Measurements from ENCODE around the gene KCNQ1.

Gene KCNQ1

GRCh38 chr11:2458321-2458720 lies 13.5 kb downstream of the KCNQ1 start:
- Histone ChIP-seq H3K4ac (ENCODE audit: low read depth in 1 of 2, low read length in 2 of 2) (no peak overlapping the region), H2AFZ (ENCODE audit: low read depth, low read length) (no peak overlapping the region), H3K18ac (ENCODE audit: low read depth in 1 of 2, low read length in 2 of 2) (no peak overlapping the region), H3K4me1 (ENCODE audit: control insufficient read depth, insufficient read depth, low read depth, low read length) (no peaks in the 10 kb centered on the region), H2BK120ac (ENCODE audit: low read depth, low read length) (no peak overlapping the region), H3K79me1 (replicated peaks; ENCODE audit: low read length, poor library complexity, severe bottlenecking) (no peaks in the 10 kb centered on the region), H3K9me3 (ENCODE audit: control insufficient read depth, low read length) (peaks cover 3% of the 10 kb centered on the region), H3K23ac (ENCODE audit: low read length in 2 of 2) (no peak overlapping the region), H3K4me2 (ENCODE audit: low read length, poor library complexity, severe bottlenecking) (no peak overlapping the region), H3K27me3 (ENCODE audit: control insufficient read depth in 1 of 2, insufficient read depth in 1 of 2, low read length in 2 of 2) (peaks cover 32 to 38% of the 10 kb centered on the region in 2 experiments), H2BK15ac (ENCODE audit: low read depth, poor library complexity, severe bottlenecking) (no peak overlapping the region), H2BK5ac (ENCODE audit: low read depth, low read length, poor library complexity, severe bottlenecking) (no peak overlapping the region), H3K36me3 (ENCODE audit: control insufficient read depth in 1 of 2, insufficient read depth in 2 of 2, low read depth in 1 of 2, low read length in 2 of 2) (no peaks in the 10 kb centered on the region), H2AK5ac (ENCODE audit: low read length, severe bottlenecking) (no peak overlapping the region), H2BK12ac (ENCODE audit: low read length in 2 of 2) (no peak overlapping the region), H3K14ac (ENCODE audit: low read length in 2 of 2) (no peak overlapping the region), H3K9ac (ENCODE audit: low read length) (no peak overlapping the region), H4K8ac (ENCODE audit: low read length) (no peak overlapping the region), H3K27ac (ENCODE audit: low read length, poor library complexity, severe bottlenecking) (no peak overlapping the region), H3K4me3 (ENCODE audit: insufficient read depth in 1 of 2, low read depth in 1 of 2, low read length in 2 of 2) (no peak overlapping the region), H4K91ac (ENCODE audit: low read length) (no peak overlapping the region)
- WGBS = 91% methylated on average over 13 of the region's 13 CpGs
- DNase-seq = no peak

- Histone ChIP-seq H3K9me3 (ENCODE audit: control insufficient read depth, low read length) (peaks cover 3% of the 10 kb centered on the region), H2AFZ (ENCODE audit: low read depth, low read length) (no peak overlapping the region), H2BK15ac (ENCODE audit: low read depth, poor library complexity, severe bottlenecking) (no peak overlapping the region), H3K4me1 (ENCODE audit: control insufficient read depth, insufficient read depth, low read depth, low read length) (no peaks in the 10 kb centered on the region), H3K4ac (ENCODE audit: low read depth in 1 of 2, low read length in 2 of 2) (no peak overlapping the region), H3K14ac (ENCODE audit: low read length in 2 of 2) (no peak overlapping the region), H3K18ac (ENCODE audit: low read depth in 1 of 2, low read length in 2 of 2) (no peak overlapping the region), H3K23ac (ENCODE audit: low read length in 2 of 2) (no peak overlapping the region), H3K4me3 (ENCODE audit: insufficient read depth in 1 of 2, low read depth in 1 of 2, low read length in 2 of 2) (no peak overlapping the region), H4K8ac (ENCODE audit: low read length) (no peak overlapping the region), H3K27me3 (ENCODE audit: control insufficient read depth in 1 of 2, insufficient read depth in 1 of 2, low read length in 2 of 2) (peaks cover 32% of the 10 kb centered on the region in 2 experiments), H4K91ac (ENCODE audit: low read length) (no peak overlapping the region), H3K27ac (ENCODE audit: low read length, poor library complexity, severe bottlenecking) (no peak overlapping the region), H2BK5ac (ENCODE audit: low read depth, low read length, poor library complexity, severe bottlenecking) (no peak overlapping the region), H2BK120ac (ENCODE audit: low read depth, low read length) (no peak overlapping the region), H3K79me1 (replicated peaks; ENCODE audit: low read length, poor library complexity, severe bottlenecking) (no peaks in the 10 kb centered on the region), H3K36me3 (ENCODE audit: control insufficient read depth in 1 of 2, insufficient read depth in 2 of 2, low read depth in 1 of 2, low read length in 2 of 2) (no peaks in the 10 kb centered on the region), H3K4me2 (ENCODE audit: low read length, poor library complexity, severe bottlenecking) (no peak overlapping the region), H2BK12ac (ENCODE audit: low read length in 2 of 2) (no peak overlapping the region), H2AK5ac (ENCODE audit: low read length, severe bottlenecking) (no peak overlapping the region), H3K9ac (ENCODE audit: low read length) (no peak overlapping the region)
- no peak for DNase-seq
- WGBS = 75% methylated on average over 14 of the region's 20 CpGs
Measured at GRCh38 chr11:2459016-2459725, 14.4 kb downstream of the KCNQ1 start.

- no peak overlapping the region for H3K9ac ChIP-seq (ENCODE audit: low read length)
- H3K79me1 ChIP-seq (replicated peaks; ENCODE audit: low read length, poor library complexity, severe bottlenecking) = no peaks in the 10 kb centered on the region
- H4K8ac ChIP-seq (ENCODE audit: low read length) = no peak overlapping the region
- no peak overlapping the region for H2BK15ac ChIP-seq (ENCODE audit: low read depth, poor library complexity, severe bottlenecking)
- H2BK5ac ChIP-seq (ENCODE audit: low read depth, low read length, poor library complexity, severe bottlenecking) = no peak overlapping the region
- H3K4me1 ChIP-seq (ENCODE audit: control insufficient read depth, insufficient read depth, low read depth, low read length) = no peaks in the 10 kb centered on the region
- no peak for DNase-seq
- H3K27ac ChIP-seq (ENCODE audit: low read length, poor library complexity, severe bottlenecking) = no peak overlapping the region
- no peak overlapping the region for H2AFZ ChIP-seq (ENCODE audit: low read depth, low read length)
- no peaks in the 10 kb centered on the region for H3K36me3 ChIP-seq (ENCODE audit: control insufficient read depth in 1 of 2, insufficient read depth in 2 of 2, low read depth in 1 of 2, low read length in 2 of 2)
- no peak overlapping the region for H2BK120ac ChIP-seq (ENCODE audit: low read depth, low read length)
- H4K91ac ChIP-seq (ENCODE audit: low read length) = no peak overlapping the region
- no peak overlapping the region for H3K18ac ChIP-seq (ENCODE audit: low read depth in 1 of 2, low read length in 2 of 2)
- H2BK12ac ChIP-seq (ENCODE audit: low read length in 2 of 2) = no peak overlapping the region
- H3K14ac ChIP-seq (ENCODE audit: low read length in 2 of 2) = no peak overlapping the region
- no peak overlapping the region for H3K4me3 ChIP-seq (ENCODE audit: insufficient read depth in 1 of 2, low read depth in 1 of 2, low read length in 2 of 2)
- H3K23ac ChIP-seq (ENCODE audit: low read length in 2 of 2) = no peak overlapping the region
- WGBS = 90% methylated on average over 13 of the region's 13 CpGs
- H3K27me3 ChIP-seq (ENCODE audit: control insufficient read depth in 1 of 2, insufficient read depth in 1 of 2, low read length in 2 of 2) = peaks cover 30 to 38% of the 10 kb centered on the region in 2 experiments
- H3K9me3 ChIP-seq (ENCODE audit: control insufficient read depth, low read length) = peaks cover 3% of the 10 kb centered on the region
- H3K4me2 ChIP-seq (ENCODE audit: low read length, poor library complexity, severe bottlenecking) = no peak overlapping the region
- no peak overlapping the region for H2AK5ac ChIP-seq (ENCODE audit: low read length, severe bottlenecking)
- H3K4ac ChIP-seq (ENCODE audit: low read depth in 1 of 2, low read length in 2 of 2) = no peak overlapping the region
Measured at GRCh38 chr11:2459796-2460531, 15.2 kb downstream of the KCNQ1 start.

GRCh38 chr11:2460540-2461252 lies 15.9 kb downstream of the KCNQ1 start:
- Histone ChIP-seq H3K4me3 (ENCODE audit: insufficient read depth in 1 of 2, low read depth in 1 of 2, low read length in 2 of 2) (no peak overlapping the region), H3K4ac (ENCODE audit: low read depth in 1 of 2, low read length in 2 of 2) (no peak overlapping the region), H3K27me3 (ENCODE audit: control insufficient read depth in 1 of 2, insufficient read depth in 1 of 2, low read length in 2 of 2) (peaks cover 35 to 38% of the 10 kb centered on the region in 2 experiments), H4K8ac (ENCODE audit: low read length) (no peak overlapping the region), H3K14ac (ENCODE audit: low read length in 2 of 2) (no peak overlapping the region), H4K91ac (ENCODE audit: low read length) (no peak overlapping the region), H2BK12ac (ENCODE audit: low read length in 2 of 2) (no peak overlapping the region), H2AFZ (ENCODE audit: low read depth, low read length) (no peak overlapping the region), H2BK5ac (ENCODE audit: low read depth, low read length, poor library complexity, severe bottlenecking) (no peak overlapping the region), H3K18ac (ENCODE audit: low read depth in 1 of 2, low read length in 2 of 2) (no peak overlapping the region), H3K4me1 (ENCODE audit: control insufficient read depth, insufficient read depth, low read depth, low read length) (no peaks in the 10 kb centered on the region), H3K79me1 (replicated peaks; ENCODE audit: low read length, poor library complexity, severe bottlenecking) (no peaks in the 10 kb centered on the region), H2BK120ac (ENCODE audit: low read depth, low read length) (no peak overlapping the region), H2AK5ac (ENCODE audit: low read length, severe bottlenecking) (no peak overlapping the region), H3K4me2 (ENCODE audit: low read length, poor library complexity, severe bottlenecking) (no peak overlapping the region), H3K9me3 (ENCODE audit: control insufficient read depth, low read length) (peaks cover under 1% of the 10 kb centered on the region), H3K23ac (ENCODE audit: low read length in 2 of 2) (no peak overlapping the region), H3K36me3 (ENCODE audit: control insufficient read depth in 1 of 2, insufficient read depth in 2 of 2, low read depth in 1 of 2, low read length in 2 of 2) (no peaks in the 10 kb centered on the region), H3K27ac (ENCODE audit: low read length, poor library complexity, severe bottlenecking) (no peak overlapping the region), H2BK15ac (ENCODE audit: low read depth, poor library complexity, severe bottlenecking) (no peak overlapping the region), H3K9ac (ENCODE audit: low read length) (no peak overlapping the region)
- WGBS = 82% methylated on average over 15 of the region's 15 CpGs
- DNase-seq = no peak

All from mesenchymal stem cell (in vitro differentiated cells and primary cell).